Ureter (tissue), 1 donor: Measurements from ENCODE around the gene OR2T6. TPM values are rescaled to one million over a fixed set of nuclear protein-coding genes. Genes with fewer than 3 reads are reported as not detected.
"Not testable (repeated sequence)": the region's sequence is repeated elsewhere in the genome, so short reads cannot be mapped to it uniquely, and the experiment has no call there.

ENCODE experiments used
- DNase-seq: peaks from one replicate; pipeline ENCODE4 v3.0.0-alpha.2; 2020; ENCODE audit warnings: low spot score
- total RNA-seq: library from RNA; stranded (reverse); gene quantifications from one replicate; pipeline ENCODE4 v1.2.4, GENCODE V29; 2023
- donor health status: DM: yes; HTN: yes; CAD: no.

Gene OR2T6
- total RNA-seq: not detected

- no peak for DNase-seq
Observed at GRCh38 chr1:248375446-248375845, at the start of gene OR2T6. Gene OR2T6 (plus strand): TSS chr1:248375746. CDS start chr1:248387609, 11,863 bp downstream.

GRCh38 chr1:248343451-248343850, 32.1 kb upstream of the OR2T6 start:
- DNase-seq: no peak

- no peak for DNase-seq
Observed at GRCh38 chr1:248348475-248348874, 27.1 kb upstream of the OR2T6 start, which contains the start of gene OR14C36. Gene OR14C36 (plus strand): TSS chr1:248348775. CDS start chr1:248348775, 0 bp downstream.

- DNase-seq: no peak
Observed at GRCh38 chr1:248359415-248359814, 16.1 kb upstream of the OR2T6 start.

- DNase-seq: no peak
Observed at GRCh38 chr1:248361121-248361715, 14.3 kb upstream of the OR2T6 start, which contains the start of gene OR2T4. Gene OR2T4 (plus strand): TSS chr1:248361665. CDS start chr1:248361665, 0 bp downstream.

GRCh38 chr1:248366609-248367008, 8.9 kb upstream of the OR2T6 start:
- DNase-seq: no peak

- DNase-seq: no peak
Observed at GRCh38 chr1:248372394-248372793, 3.2 kb upstream of the OR2T6 start.

GRCh38 chr1:248373761-248374160, 1.8 kb upstream of the OR2T6 start:
- no peak for DNase-seq

- DNase-seq: no peak
Observed at GRCh38 chr1:248376916-248377315, 1.4 kb downstream of the OR2T6 start.

GRCh38 chr1:248380854-248381253, 5.3 kb downstream of the OR2T6 start:
- DNase-seq: no peak

GRCh38 chr1:248388426-248388825, 12.9 kb downstream of the OR2T6 start:
- DNase-seq: no peak

- no peak for DNase-seq
Observed at GRCh38 chr1:248393050-248393449, 17.5 kb downstream of the OR2T6 start.

GRCh38 chr1:248402748-248403147, 27.2 kb downstream of the OR2T6 start, which contains the start of gene OR2T1:
Gene OR2T1 (plus strand): TSS chr1:248403048. CDS start chr1:248406148, 3,100 bp downstream.
- no peak for DNase-seq

GRCh38 chr1:248404024-248404423, 28.5 kb downstream of the OR2T6 start:
- no peak for DNase-seq

GRCh38 chr1:248406721-248407692, 31.5 kb downstream of the OR2T6 start:
- DNase-seq: no peak

GRCh38 chr1:248416226-248416625, 40.7 kb downstream of the OR2T6 start:
- no peak for DNase-seq

GRCh38 chr1:248417854-248418253, 42.3 kb downstream of the OR2T6 start:
- no peak for DNase-seq

GRCh38 chr1:248421384-248421783, 45.8 kb downstream of the OR2T6 start:
- DNase-seq: no peak

GRCh38 chr1:248427526-248428191, 52.1 kb downstream of the OR2T6 start:
- not testable (repeated sequence) for DNase-seq

- DNase-seq: not testable (repeated sequence)
Observed at GRCh38 chr1:248428192-248428533, 52.6 kb downstream of the OR2T6 start.

- not testable (repeated sequence) for DNase-seq
Observed at GRCh38 chr1:248431683-248432082, 56.1 kb downstream of the OR2T6 start.

GRCh38 chr1:248432201-248432600, 56.7 kb downstream of the OR2T6 start:
- not testable (repeated sequence) for DNase-seq
